CD14-positive monocyte (primary cell): ENCODE results near the gene PDS5B. TPM values are rescaled to one million over a fixed set of nuclear protein-coding genes. Genes with fewer than 3 reads are reported as not detected.
A peak's percentile ranks its signal among the peaks of the same experiment; 100 is the strongest.
"Not testable (repeated sequence)": the region's sequence is repeated elsewhere in the genome, so short reads cannot be mapped to it uniquely, and the experiment has no call there.

Source experiments
- DNase-seq, 3 donors: peaks; one replicate each; pipeline ENCODE4 v3.0.0-alpha.2; 2011 to 2022
- H2AFZ ChIP-seq: 2 replicates; pipeline ENCODE4 v1.6.0; 2012; ENCODE audit warnings: mild to moderate bottlenecking, low read depth, low read length, inconsistent platforms; ENCODE audit not compliant: insufficient read depth, poor library complexity, severe bottlenecking
- H3K27ac ChIP-seq, 2 donors: 1 replicate in 1 of 2; 2 replicates in 1 of 2; pipeline ENCODE4 v1.5.1; 2012 to 2013; ENCODE audit warnings: low read length in 2 of 2, control low read depth in 1 of 2, inconsistent platforms in 1 of 2, low read depth in 1 of 2, mild to moderate bottlenecking in 1 of 2
- H3K27me3 ChIP-seq, 2 donors: one replicate each; pipeline versions ENCODE4 v1.6.0 to v1.6.1; 2011 to 2013; ENCODE audit warnings: low read length in 2 of 2; ENCODE audit not compliant: control insufficient read depth in 2 of 2, insufficient read depth in 2 of 2
- H3K36me3 ChIP-seq, 2 donors: replicated peaks in 1 of 2; 1 replicate in 1 of 2; 2 replicates in 1 of 2; pipeline versions ENCODE4 v1.5.1 to v1.6.1; 2012 to 2013; ENCODE audit warnings: low read length in 2 of 2, control low read depth in 1 of 2, inconsistent platforms in 1 of 2, mild to moderate bottlenecking in 1 of 2; ENCODE audit not compliant: insufficient read depth in 2 of 2, control insufficient read depth in 1 of 2
- H3K4me1 ChIP-seq, 2 donors: 1 replicate in 1 of 2; 2 replicates in 1 of 2; pipeline versions ENCODE4 v1.5.1 to v1.6.1; 2012 to 2013; ENCODE audit warnings: low read length in 2 of 2, control low read depth in 1 of 2, inconsistent platforms in 1 of 2, mild to moderate bottlenecking in 1 of 2, moderate library complexity in 1 of 2; ENCODE audit not compliant: insufficient read depth in 2 of 2, control insufficient read depth in 1 of 2
- H3K4me2 ChIP-seq: replicated peaks from 2 replicates; pipeline ENCODE3; 2012; ENCODE audit warnings: low read length, moderate library complexity, mild to moderate bottlenecking; ENCODE audit not compliant: poor library complexity, severe bottlenecking; ENCODE audit errors: extremely low read depth
- H3K4me3 ChIP-seq, 3 experiments: fragments of 200-600 bp in 1 of 3; sonication (generic) in 1 of 3; replicated peaks in 1 of 3; 1 replicate in 2 of 3; 2 replicates in 1 of 3; pipeline ENCODE4 v1.5.1; 2011 to 2013; ENCODE audit warnings: low read length in 3 of 3, mild to moderate bottlenecking in 3 of 3, control low read depth in 2 of 3, low read depth in 2 of 3, inconsistent platforms in 1 of 3, moderate library complexity in 1 of 3
- H3K79me2 ChIP-seq: 2 replicates; pipeline ENCODE4 v1.6.0; 2012; ENCODE audit warnings: mild to moderate bottlenecking, control low read depth, inconsistent platforms, low read length, moderate library complexity; ENCODE audit not compliant: insufficient read depth
- H3K9ac ChIP-seq: 2 replicates; pipeline ENCODE4 v1.6.0; 2017; ENCODE audit warnings: low read length, mild to moderate bottlenecking; ENCODE audit not compliant: insufficient read depth, poor library complexity, severe bottlenecking
- H3K9me3 ChIP-seq, 2 donors: replicated peaks in 1 of 2; 1 replicate in 1 of 2; 2 replicates in 1 of 2; pipeline versions ENCODE4 v1.5.1 to v1.6.1; 2012 to 2013; ENCODE audit warnings: low read length in 2 of 2, control low read depth in 1 of 2; ENCODE audit not compliant: control insufficient read depth in 1 of 2, insufficient read depth in 1 of 2
- H4K20me1 ChIP-seq: 2 replicates; pipeline ENCODE4 v1.6.0; 2012; ENCODE audit warnings: mild to moderate bottlenecking, low read length, control low read depth, moderate library complexity; ENCODE audit not compliant: insufficient read depth
- H3K27ac Mint-ChIP-seq, 7 donors: one replicate each; pipeline ENCODE4 v1.8.0; 2020; ENCODE audit warnings: mild to moderate bottlenecking in 7 of 7, mixed read lengths in 7 of 7, moderate library complexity in 6 of 7, inconsistent platforms in 2 of 7
- H3K27me3 Mint-ChIP-seq, 3 donors: one replicate each; pipeline ENCODE4 v1.8.0; 2021 to 2022; ENCODE audit warnings: low read depth in 3 of 3, mild to moderate bottlenecking in 3 of 3, mixed read lengths in 3 of 3, moderate library complexity in 3 of 3, inconsistent platforms in 1 of 3
- H3K36me3 Mint-ChIP-seq, 2 donors: one replicate each; pipeline ENCODE4 v1.8.0; 2020; ENCODE audit warnings: mixed read lengths in 2 of 2, inconsistent platforms in 1 of 2, mild to moderate bottlenecking in 1 of 2
- H3K4me1 Mint-ChIP-seq: one replicate; pipeline ENCODE4 v1.8.0; 2020; ENCODE audit warnings: mild to moderate bottlenecking, mixed read lengths
- H3K4me3 Mint-ChIP-seq, 2 donors: one replicate each; pipeline ENCODE4 v1.8.0; 2020; ENCODE audit warnings: mild to moderate bottlenecking in 2 of 2, mixed read lengths in 2 of 2, moderate library complexity in 1 of 2
- H3K9me3 Mint-ChIP-seq, 7 donors: one replicate each; pipeline ENCODE4 v1.8.0; 2020 to 2022; ENCODE audit warnings: mixed read lengths in 7 of 7, mild to moderate bottlenecking in 6 of 7, moderate library complexity in 6 of 7, inconsistent platforms in 2 of 7
- CTCF ChIP-seq: fragments of 200-600 bp; IDR thresholded peaks from one replicate; pipeline ENCODE4 v1.8.0; 2022; ENCODE audit warnings: antibody characterized with exemption, mild to moderate bottlenecking
- WGBS: methylation state at CpG from one replicate; pipeline ENCODE4 v1.1.5; 2013; ENCODE audit warnings: missing lambda C conversion rate; ENCODE audit not compliant: insufficient coverage; 5-methylcytosine and 5-hydroxymethylcytosine counted together
- intact Hi-C, 2 donors: fragments of 100-400 bp; cut with micrococcal nuclease; formaldehyde crosslinking; loops; one replicate each; pipeline versions ENCODE4 v1.15.0 to v1.15.1; 2023
- polyA plus RNA-seq, 3 donors: library from polyadenylated mRNA; depleted of rRNA in 1 of 3; unstranded in 2 of 3; stranded (reverse) in 1 of 3; fragments of 300-500 nt in 2 of 3; fragments of >200 nt in 1 of 3; fragmentation: Illumina TruSeq in 2 of 3; gene quantifications; 1 replicate in 2 of 3; 2 replicates in 1 of 3; pipeline ENCODE4 v1.2.3, GENCODE V29; 2012 to 2021

The PDS5B gene
- polyA plus RNA-seq, 3 donors, result 9.0 to 33.0 (median 21.0) TPM

- TF ChIP-seq CTCF, result no peak
- DNase-seq, result no peak
- H3K27ac ChIP-seq, result no peak overlapping the region
- H3K9me3 ChIP-seq, result no peaks in the 10 kb centered on the region
- no peaks in the 10 kb centered on the region for H3K27me3 ChIP-seq
- no CpG with 5 or more reads among the region's 4 CpGs for whole genome bisulfite sequencing
- no peak overlapping the region for H3K4me3 ChIP-seq
- H3K4me3 Mint-ChIP-seq, result no peak overlapping the region
- H3K9me3 Mint-ChIP-seq, result peaks cover 2 to 4% (median 3%) of the 10 kb centered on the region in 7 donors
- peaks cover 0 to 4% (median 0%) of the 10 kb centered on the region in 3 donors for H3K27me3 Mint-ChIP-seq
- no peak overlapping the region for H2AFZ ChIP-seq
- no peaks in the 10 kb centered on the region for H4K20me1 ChIP-seq
- H3K27ac Mint-ChIP-seq, result peak overlapping the region in 5 of 7 donors; percentile 27 to 69 (median 57)
- H3K36me3 ChIP-seq, result peaks cover 0 to 15% of the 10 kb centered on the region in 2 donors
- peaks cover 27 to 28% of the 10 kb centered on the region in 2 donors for H3K36me3 Mint-ChIP-seq
- intact Hi-C loops, result no loop called here
- peaks cover 12% of the 10 kb centered on the region for H3K79me2 ChIP-seq
- no peak overlapping the region for H3K9ac ChIP-seq
- H3K4me1 Mint-ChIP-seq, result peaks cover 24% of the 10 kb centered on the region
- H3K4me1 ChIP-seq, result no peaks in the 10 kb centered on the region
- H3K4me2 ChIP-seq, result no peak overlapping the region
Observed at GRCh38 chr13:32726374-32727037, 140.3 kb downstream of the PDS5B start.

GRCh38 chr13:32728327-32728726 is 142.1 kb downstream of the PDS5B start:
- no peak overlapping the region for H3K4me3 ChIP-seq
- H3K9me3 ChIP-seq, result no peaks in the 10 kb centered on the region
- peak overlapping the region in 1 of 7 donors; percentile 27 for H3K27ac Mint-ChIP-seq
- H3K79me2 ChIP-seq, result peaks cover 12% of the 10 kb centered on the region
- peaks cover 17 to 27% of the 10 kb centered on the region in 2 donors for H3K36me3 Mint-ChIP-seq
- WGBS, result 96% methylated on average over 3 of the region's 3 CpGs
- peaks cover 0 to 1% (median 0%) of the 10 kb centered on the region in 7 donors for H3K9me3 Mint-ChIP-seq
- no peak overlapping the region for H3K4me2 ChIP-seq
- H3K4me1 Mint-ChIP-seq, result peaks cover 22% of the 10 kb centered on the region
- no peak for DNase-seq
- intact Hi-C loops, result no loop called here
- H3K27me3 ChIP-seq, result no peaks in the 10 kb centered on the region
- no peak overlapping the region for H3K9ac ChIP-seq
- H3K36me3 ChIP-seq, result peaks cover under 1 to 13% of the 10 kb centered on the region in 2 donors
- H3K27me3 Mint-ChIP-seq, result peaks cover 0 to 1% (median 0%) of the 10 kb centered on the region in 3 donors
- H3K4me1 ChIP-seq, result no peaks in the 10 kb centered on the region
- H3K27ac ChIP-seq, result no peak overlapping the region
- H2AFZ ChIP-seq, result no peak overlapping the region
- H3K4me3 Mint-ChIP-seq, result no peak overlapping the region
- H4K20me1 ChIP-seq, result no peaks in the 10 kb centered on the region
- TF ChIP-seq CTCF, result no peak

- H3K9ac ChIP-seq, H3K27ac Mint-ChIP-seq, H3K27ac ChIP-seq, H3K4me2 ChIP-seq, H3K9me3 ChIP-seq, H3K4me3 ChIP-seq, H3K4me1 ChIP-seq, H3K27me3 Mint-ChIP-seq, H2AFZ ChIP-seq, H3K4me3 Mint-ChIP-seq, DNase-seq, H4K20me1 ChIP-seq, intact Hi-C loops, H3K9me3 Mint-ChIP-seq, H3K27me3 ChIP-seq: not testable (repeated sequence)
- Histone ChIP-seq H3K79me2 (peaks cover 12% of the 10 kb centered on the region), H3K36me3 (peaks cover 3 to 18% of the 10 kb centered on the region in 2 donors)
- H3K4me1 Mint-ChIP-seq, result peaks cover 22% of the 10 kb centered on the region
- H3K36me3 Mint-ChIP-seq, result peaks cover 17 to 31% of the 10 kb centered on the region in 2 donors
Observed at GRCh38 chr13:32729097-32729496, 142.8 kb downstream of the PDS5B start.
